NCI-H1417 treated with DMSO at 0.1 percent for 48 hours (cell line): Measurements from ENCODE around the gene SMIM44.
A peak's percentile ranks its signal among the peaks of the same experiment; 100 is the strongest.

ENCODE experiments used
- DNase-seq: peaks from one replicate; lab custom pipeline; 2025; lab: John Stamatoyannopoulos, UW

Gene SMIM44

GRCh38 chr19:3434630-3435553 is 48.3 kb downstream of the SMIM44 start:
- DNase-seq, result peak; percentile 85

DNA sequence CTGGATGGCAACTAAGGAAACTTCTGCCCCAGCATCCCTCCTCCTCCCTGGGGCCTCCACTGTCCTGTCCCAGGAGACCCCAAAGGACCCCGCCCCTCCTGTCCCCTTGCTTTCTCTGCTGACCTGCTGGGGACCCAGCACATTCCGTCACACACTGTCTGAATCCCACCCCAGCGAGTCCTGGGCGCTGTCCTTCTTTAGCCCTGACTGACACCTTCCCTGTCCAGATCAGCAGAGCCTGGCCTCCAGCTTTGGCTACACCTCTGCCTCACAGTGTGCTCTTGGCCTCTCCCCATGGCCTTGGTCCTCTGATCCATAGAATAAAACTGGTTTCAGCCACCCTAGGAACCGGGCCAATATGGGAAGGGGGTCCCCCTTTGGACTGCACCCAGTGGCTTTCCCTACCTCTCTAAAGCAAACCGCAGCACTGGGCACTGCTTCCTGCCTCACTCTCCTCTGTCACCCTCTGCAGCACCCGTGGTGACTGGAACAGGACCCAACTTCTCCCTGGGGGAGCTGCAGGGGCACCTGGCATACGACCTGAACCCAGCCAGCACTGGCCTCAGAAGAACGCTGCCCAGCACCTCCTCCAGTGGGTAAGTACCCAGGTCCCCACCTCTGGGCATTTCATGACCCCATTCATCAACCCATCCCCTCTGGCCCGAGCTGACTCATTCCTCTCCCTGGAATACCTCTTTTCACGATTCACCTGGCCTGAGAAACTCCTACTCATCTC is 49.3 kb downstream of the SMIM44 start:
- DNase-seq, result no peak

DNA sequence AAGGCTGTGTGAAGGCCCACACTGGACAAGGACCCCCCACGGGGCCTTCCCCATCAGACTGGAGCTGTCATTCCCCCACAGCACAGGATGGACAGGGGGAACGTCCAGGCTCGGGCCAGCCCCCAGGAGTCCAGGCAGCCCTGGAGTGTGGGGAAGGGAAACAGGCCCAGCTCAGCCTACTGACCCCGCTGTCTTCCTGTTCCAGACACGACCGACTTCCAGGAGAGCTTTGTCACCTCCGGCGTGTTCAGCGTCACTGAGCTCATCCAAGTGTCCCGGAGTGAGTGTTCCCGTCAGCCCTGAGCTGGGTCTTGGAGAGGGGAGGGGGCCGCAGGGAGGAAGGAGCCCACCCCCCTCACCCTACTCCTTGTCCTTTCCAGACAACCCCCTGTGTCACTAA is 49.9 kb downstream of the SMIM44 start:
- DNase-seq, result no peak
